Activated CD8-positive, alpha-beta memory T cell treated with anti-CD3 and anti-CD28 coated beads, Interleukin-2, amount 10 ng/mL, durations not matched to agents 7 days and 5 days (primary cell): Measurements from ENCODE around the gene PRXL2C. TPM values are rescaled to one million over a fixed set of nuclear protein-coding genes. Genes with fewer than 3 reads are reported as not detected.
"Not testable (repeated sequence)": the region's sequence is repeated elsewhere in the genome, so short reads cannot be mapped to it uniquely, and the experiment has no call there.

Experiments used
- ATAC-seq: fragments of 150-1000 bp; cut with Tn5 transposase; one replicate; pipeline ENCODE4 v1.10.0; 2021; ENCODE audit warnings: moderate library complexity
- CTCF ChIA-PET: fragments of 350-600 bp; sonication (Branson Sonifier 250); formaldehyde crosslinking; loops from one replicate; lab custom pipeline; 2021; ENCODE audit warnings: antibody characterized with exemption; lab: Charles Lee
- DNase-seq: peaks from one replicate; pipeline ENCODE4 v3.0.0-alpha.2; 2020
- H3K27ac Mint-ChIP-seq: one replicate; pipeline ENCODE4 v1.8.0; 2021; ENCODE audit warnings: mild to moderate bottlenecking, mixed read lengths
- H3K27me3 Mint-ChIP-seq: one replicate; pipeline ENCODE4 v1.8.0; 2021; ENCODE audit warnings: mixed read lengths
- H3K36me3 Mint-ChIP-seq: one replicate; pipeline ENCODE4 v1.8.0; 2021; ENCODE audit warnings: mild to moderate bottlenecking, mixed read lengths
- H3K4me1 Mint-ChIP-seq: one replicate; pipeline ENCODE4 v1.8.0; 2021; ENCODE audit warnings: mixed read lengths
- H3K4me3 Mint-ChIP-seq: one replicate; pipeline ENCODE4 v1.8.0; 2021; ENCODE audit warnings: mild to moderate bottlenecking, moderate library complexity, mixed read lengths
- H3K9me3 Mint-ChIP-seq: one replicate; pipeline ENCODE4 v1.8.0; 2022; ENCODE audit warnings: low read depth, mixed read lengths
- total RNA-seq, 2 experiments: library from RNA; stranded (reverse); gene quantifications; one replicate each; pipeline ENCODE4 v1.2.3, GENCODE V29; 2021

The PRXL2C gene
- total RNA-seq, 2 experiments from 2014 or later = 7.0 to 10.0 TPM

DNA sequence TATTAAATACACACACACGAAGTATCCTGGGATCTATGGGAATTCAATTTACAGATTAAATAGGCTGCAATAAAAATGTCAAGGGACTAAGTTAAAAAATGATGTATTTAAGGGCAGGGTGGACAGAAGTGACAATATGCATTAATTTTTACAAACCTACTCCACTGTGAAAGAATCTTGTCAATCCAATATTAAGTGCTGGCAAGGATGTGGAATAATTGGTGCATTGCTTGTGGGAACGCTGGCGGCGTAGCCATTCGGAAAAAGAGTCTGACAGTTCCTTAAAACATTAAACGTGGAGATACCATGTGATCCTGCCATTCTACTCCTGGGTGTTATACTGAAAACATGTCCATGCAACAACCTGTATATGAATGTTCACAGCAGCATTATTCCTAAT, 39.7 kb downstream of the PRXL2C start:
- Mint-ChIP-seq H3K36me3 (no peaks in the 10 kb centered on the region), H3K9me3 (no peaks in the 10 kb centered on the region), H3K4me3 (no peak overlapping the region), H3K4me1 (peaks cover 6% of the 10 kb centered on the region), H3K27me3 (peaks cover 71% of the 10 kb centered on the region), H3K27ac (no peak overlapping the region)
- ATAC-seq (no peak), DNase-seq (no peak)
- CTCF ChIA-PET = no interaction called here

DNA sequence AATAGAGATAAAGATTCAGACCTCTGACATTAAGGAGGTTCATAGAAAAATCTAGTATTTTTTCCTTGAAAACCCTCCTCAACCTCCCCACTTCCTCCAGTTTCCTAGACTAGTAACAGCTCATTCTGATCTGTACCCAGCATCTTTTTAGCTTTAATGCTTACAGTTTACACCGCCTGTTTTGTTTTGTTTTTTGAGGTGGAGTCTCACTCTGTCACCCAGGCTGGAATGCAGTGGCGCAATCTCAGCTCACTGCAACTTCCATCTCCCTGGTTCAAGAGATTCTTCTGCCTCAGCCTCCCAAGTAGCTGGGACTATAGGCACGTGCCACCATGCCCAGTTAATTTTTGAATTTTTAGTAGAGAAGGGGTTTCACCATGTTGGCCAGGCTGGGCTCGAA, 40.5 kb downstream of the PRXL2C start:
- H3K9me3 Mint-ChIP-seq, ATAC-seq, H3K36me3 Mint-ChIP-seq, H3K27ac Mint-ChIP-seq, DNase-seq, H3K4me1 Mint-ChIP-seq, CTCF ChIA-PET, H3K4me3 Mint-ChIP-seq: not testable (repeated sequence)
- peaks cover 67% of the 10 kb centered on the region for H3K27me3 Mint-ChIP-seq

DNA sequence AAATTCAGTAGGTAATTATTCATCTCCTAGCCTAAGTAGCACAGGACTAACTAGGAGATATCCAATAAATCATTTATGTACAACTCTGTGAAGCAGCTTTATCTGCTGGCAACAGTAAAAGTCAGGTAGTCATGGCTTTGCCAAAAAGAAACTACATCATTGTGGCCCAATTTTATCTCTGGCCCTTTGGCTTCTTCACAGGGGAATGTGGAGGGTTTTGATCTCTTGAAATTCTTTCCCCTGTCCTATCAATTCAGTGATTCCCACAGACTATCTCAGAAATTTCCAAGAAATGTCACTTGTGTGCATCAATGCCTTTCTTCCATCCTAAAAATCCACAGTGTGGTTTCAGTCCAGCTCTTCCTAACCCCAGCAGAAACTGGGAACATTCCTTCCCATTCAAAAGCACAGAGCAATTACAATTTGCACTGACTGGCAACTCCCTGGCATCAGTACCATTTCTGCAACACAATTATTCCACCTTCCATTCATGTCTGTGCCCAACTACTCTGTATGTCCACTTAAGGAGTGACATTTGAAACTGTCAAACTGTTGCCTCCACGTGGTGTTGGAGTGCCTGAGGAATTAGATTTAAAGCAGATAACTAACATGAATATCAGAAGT, 42.0 kb downstream of the PRXL2C start:
- Mint-ChIP-seq H3K36me3 (no peaks in the 10 kb centered on the region), H3K27ac (no peak overlapping the region), H3K27me3 (peaks cover 73% of the 10 kb centered on the region), H3K4me1 (peaks cover 2% of the 10 kb centered on the region), H3K9me3 (no peaks in the 10 kb centered on the region), H3K4me3 (no peak overlapping the region)
- CTCF ChIA-PET = no interaction called here
- DNase-seq = no peak
- no peak for ATAC-seq

DNA sequence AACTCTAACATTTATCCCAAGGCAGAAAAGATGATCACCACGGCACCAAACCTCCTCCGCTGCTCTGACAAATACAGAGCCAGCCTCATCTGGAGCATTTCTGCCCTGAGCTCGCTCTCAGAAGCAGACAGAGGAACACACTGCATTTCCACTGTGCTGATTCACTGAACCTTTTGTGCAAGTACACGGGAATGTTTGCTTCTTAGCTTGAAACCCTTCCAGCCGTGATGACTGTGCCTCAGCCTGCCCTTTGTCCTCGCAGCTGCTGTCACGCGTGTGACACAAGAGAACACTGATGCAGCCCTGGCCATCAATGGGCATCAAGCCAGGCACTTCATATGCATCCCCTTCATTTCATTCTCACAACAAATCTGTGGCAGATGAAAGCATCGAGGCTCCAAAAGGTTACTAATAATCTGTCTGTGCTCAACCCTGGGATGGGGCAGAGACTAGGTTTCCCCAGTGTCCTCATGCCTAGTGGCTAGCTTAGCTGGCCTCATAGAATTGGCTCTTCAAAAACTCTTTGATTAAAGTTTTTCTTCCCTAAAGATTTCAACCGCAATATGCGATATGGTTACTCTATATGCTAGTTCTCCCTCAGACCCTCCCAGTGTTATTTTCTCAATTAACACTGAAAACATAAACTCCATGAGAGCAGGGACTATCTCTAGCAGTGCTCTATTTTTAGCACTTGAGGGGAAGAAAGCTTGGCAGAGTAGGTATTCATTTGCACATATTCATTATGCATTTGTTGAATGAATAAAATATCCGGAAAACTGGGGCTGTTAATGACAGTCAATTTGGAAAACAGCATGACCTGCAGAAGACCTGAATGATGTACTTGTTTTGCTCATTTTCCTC, 42.8 kb downstream of the PRXL2C start:
- H3K9me3 Mint-ChIP-seq = no peaks in the 10 kb centered on the region
- no peak overlapping the region for H3K27ac Mint-ChIP-seq
- peaks cover 2% of the 10 kb centered on the region for H3K4me1 Mint-ChIP-seq
- CTCF ChIA-PET = interaction anchor here (0.8 kb wide), 1 partner anchor 9 kb away, joined by 3 read pairs; no protein-coding TSS in a partner anchor
- no peak for DNase-seq
- ATAC-seq = no peak
- no peaks in the 10 kb centered on the region for H3K36me3 Mint-ChIP-seq
- peaks cover 65% of the 10 kb centered on the region for H3K27me3 Mint-ChIP-seq
- H3K4me3 Mint-ChIP-seq = no peak overlapping the region

DNA sequence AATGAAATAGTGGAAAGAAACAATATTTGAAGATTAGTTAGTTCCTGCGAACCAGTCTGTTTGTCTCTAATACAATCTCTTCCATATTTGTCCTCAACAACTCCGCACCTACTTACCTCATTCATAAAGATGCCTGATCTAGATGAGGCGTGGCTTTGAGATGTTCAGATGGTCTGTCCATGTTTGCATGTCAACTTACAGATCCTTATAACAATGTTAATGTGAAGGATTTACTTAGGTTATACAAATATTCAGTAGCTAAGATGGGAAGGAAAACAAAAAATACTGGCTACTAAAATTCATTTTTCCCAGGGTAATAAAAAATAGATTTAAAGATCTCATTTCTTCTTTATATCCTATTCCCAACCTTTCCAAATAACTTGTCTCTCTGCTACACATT, 43.8 kb downstream of the PRXL2C start:
- CTCF ChIA-PET = interaction anchor here (0.8 kb wide), 1 partner anchor 10 kb away, joined by 3 read pairs; no protein-coding TSS in a partner anchor

DNA sequence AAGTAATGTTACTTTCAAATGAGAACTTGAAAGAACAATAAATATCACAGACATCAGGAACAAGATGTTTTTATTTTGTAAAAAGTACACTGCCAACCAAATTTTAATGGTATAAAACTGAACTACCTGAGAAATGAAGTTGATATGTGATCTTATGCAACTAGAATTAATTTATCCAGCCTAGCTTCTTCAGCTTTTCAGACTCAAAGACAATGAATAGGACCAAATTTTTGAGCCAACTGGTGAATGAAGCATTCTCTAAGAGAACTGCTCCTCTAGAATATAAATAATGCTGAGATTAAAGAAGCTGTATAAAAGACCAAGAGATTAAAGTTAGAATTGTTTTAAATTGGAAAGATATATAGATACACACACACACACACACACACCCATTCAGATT, 45.4 kb downstream of the PRXL2C start:
- H3K36me3 Mint-ChIP-seq = no peaks in the 10 kb centered on the region
- ATAC-seq = no peak
- H3K4me1 Mint-ChIP-seq = peaks cover 2% of the 10 kb centered on the region
- H3K27me3 Mint-ChIP-seq = peaks cover 51% of the 10 kb centered on the region
- no peak overlapping the region for H3K27ac Mint-ChIP-seq
- DNase-seq = no peak
- H3K4me3 Mint-ChIP-seq = no peak overlapping the region
- no peaks in the 10 kb centered on the region for H3K9me3 Mint-ChIP-seq
- CTCF ChIA-PET = no interaction called here

More for the DNA sequence above, 43.8 kb downstream of the PRXL2C start:
- H3K9me3 Mint-ChIP-seq = no peaks in the 10 kb centered on the region
- H3K4me1 Mint-ChIP-seq = peaks cover 2% of the 10 kb centered on the region
- peaks cover 58% of the 10 kb centered on the region for H3K27me3 Mint-ChIP-seq
- DNase-seq = no peak
- no peak overlapping the region for H3K4me3 Mint-ChIP-seq
- no peak for ATAC-seq
- H3K27ac Mint-ChIP-seq = no peak overlapping the region
- no peaks in the 10 kb centered on the region for H3K36me3 Mint-ChIP-seq

DNA sequence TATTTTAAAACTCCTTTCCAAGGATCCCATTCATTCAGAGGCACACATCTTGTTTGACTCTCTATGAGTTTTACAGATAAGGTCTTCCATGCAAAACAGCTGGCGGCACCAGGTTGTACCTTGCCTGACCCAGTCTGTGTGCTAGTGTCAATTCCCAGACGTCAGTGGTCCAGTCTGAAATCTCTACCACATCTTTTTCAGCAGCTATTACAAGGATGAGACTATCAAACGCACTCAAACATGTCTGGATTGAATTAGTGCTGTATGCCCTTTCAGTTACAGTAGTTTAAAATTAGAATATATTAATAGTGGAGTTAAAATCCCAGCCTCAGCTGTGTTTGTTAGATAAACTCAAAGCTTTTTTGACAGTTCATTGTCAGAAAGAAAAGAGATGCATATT, 47.1 kb downstream of the PRXL2C start:
- Mint-ChIP-seq H3K27me3 (peaks cover 40% of the 10 kb centered on the region), H3K27ac (no peak overlapping the region), H3K36me3 (no peaks in the 10 kb centered on the region), H3K9me3 (no peaks in the 10 kb centered on the region), H3K4me1 (peaks cover 2% of the 10 kb centered on the region), H3K4me3 (no peak overlapping the region)
- DNase-seq (no peak), ATAC-seq (no peak)
- CTCF ChIA-PET = no interaction called here

DNA sequence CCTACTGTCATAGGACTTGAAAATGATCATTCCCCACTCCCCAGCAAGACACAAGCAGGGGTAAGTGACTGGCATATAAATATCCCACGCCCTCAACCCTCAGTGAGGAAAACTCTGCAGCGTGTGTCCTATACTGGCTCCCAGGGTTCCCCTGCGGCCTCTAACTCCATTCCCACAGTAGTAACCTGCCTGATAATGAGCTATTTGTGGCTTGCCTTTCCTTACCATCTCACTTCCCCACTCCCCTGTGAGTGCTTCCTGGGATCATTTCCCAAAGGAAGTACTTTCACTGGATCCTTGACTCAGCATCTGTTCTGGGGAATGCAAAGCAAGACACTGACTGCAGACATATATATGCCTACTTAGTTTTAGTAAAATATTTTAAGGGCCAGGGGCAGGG, 49.8 kb downstream of the PRXL2C start:
- Mint-ChIP-seq H3K4me1 (no peaks in the 10 kb centered on the region), H3K27me3 (peaks cover 20% of the 10 kb centered on the region), H3K36me3 (no peaks in the 10 kb centered on the region), H3K27ac (no peak overlapping the region), H3K4me3 (no peak overlapping the region), H3K9me3 (no peaks in the 10 kb centered on the region)
- ATAC-seq = no peak
- no peak for DNase-seq
- CTCF ChIA-PET = no interaction called here

DNA sequence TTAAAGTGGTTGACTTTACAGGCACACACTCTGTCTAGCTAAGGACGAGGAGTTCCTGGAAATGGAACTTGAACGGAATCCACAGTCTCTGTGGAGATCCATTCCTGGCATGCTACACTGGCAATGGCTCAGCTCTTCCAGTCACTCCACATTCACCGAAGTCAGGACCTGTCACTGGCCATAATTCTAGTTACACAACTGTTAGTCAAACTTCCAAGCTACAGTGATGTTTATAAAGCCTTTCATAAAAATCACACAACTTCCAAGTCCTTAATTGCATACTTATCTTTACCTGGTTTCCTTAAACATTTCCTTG, 51.2 kb downstream of the PRXL2C start:
- H3K36me3 Mint-ChIP-seq = no peaks in the 10 kb centered on the region
- DNase-seq = no peak
- no peak overlapping the region for H3K4me3 Mint-ChIP-seq
- ATAC-seq = no peak
- no peak overlapping the region for H3K27ac Mint-ChIP-seq
- H3K4me1 Mint-ChIP-seq = no peaks in the 10 kb centered on the region
- peaks cover 11% of the 10 kb centered on the region for H3K27me3 Mint-ChIP-seq
- H3K9me3 Mint-ChIP-seq = no peaks in the 10 kb centered on the region
- CTCF ChIA-PET = no interaction called here

DNA sequence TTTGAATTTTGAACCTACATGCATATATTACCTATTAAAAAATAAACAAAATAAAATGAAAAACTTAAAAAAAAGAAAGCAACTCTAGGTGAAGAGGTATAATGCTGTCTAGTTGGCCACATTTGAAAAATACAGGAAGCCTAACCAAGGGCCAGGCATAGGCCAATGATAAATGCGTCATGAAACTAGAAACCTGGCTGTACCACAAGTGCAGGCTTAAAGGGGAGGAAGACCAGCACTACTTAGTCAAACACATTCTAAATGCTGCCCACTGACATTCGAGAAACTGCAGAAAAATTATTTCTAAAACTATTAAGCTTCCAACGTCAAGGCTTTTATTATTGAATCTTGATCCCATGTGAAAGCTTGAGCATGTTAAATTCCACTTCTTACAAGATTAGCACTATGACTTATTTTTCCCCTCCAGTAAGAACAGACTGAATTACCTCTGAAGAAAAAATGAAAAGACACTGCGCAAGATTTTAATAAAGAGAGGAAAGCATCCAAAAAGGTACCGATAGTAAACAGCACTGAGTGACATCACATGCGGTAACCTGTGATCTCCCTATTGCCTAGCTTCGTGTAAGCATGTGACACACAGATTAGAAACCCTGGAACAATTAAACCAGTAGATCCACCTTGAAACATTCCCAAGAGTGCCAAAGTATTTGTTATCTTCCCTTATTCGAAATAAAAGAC, 51.7 kb downstream of the PRXL2C start:
- Mint-ChIP-seq H3K27me3 (peaks cover 7% of the 10 kb centered on the region), H3K9me3 (no peaks in the 10 kb centered on the region), H3K4me1 (no peaks in the 10 kb centered on the region), H3K27ac (no peak overlapping the region), H3K4me3 (no peak overlapping the region), H3K36me3 (no peaks in the 10 kb centered on the region)
- ATAC-seq = no peak
- DNase-seq = no peak
- CTCF ChIA-PET = no interaction called here

DNA sequence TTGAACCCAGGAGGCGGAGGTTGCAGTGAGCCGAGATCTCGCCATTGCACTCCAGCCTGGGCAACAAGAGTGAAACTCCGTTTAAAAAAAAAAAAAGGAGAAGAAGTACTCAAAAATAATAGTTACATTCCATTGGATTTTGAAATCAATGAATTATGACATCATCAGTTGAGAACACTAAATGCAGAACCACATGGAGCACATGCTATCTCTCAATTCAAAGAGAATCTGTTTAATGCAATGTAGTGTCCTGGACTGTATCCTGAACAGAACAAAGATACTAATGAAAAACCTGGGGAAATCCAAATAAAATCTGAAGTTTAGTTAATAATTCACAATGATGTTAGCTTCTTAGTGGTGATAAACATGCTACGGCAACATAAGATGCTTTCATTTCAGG, 55.8 kb downstream of the PRXL2C start:
- no peak for DNase-seq
- no peak overlapping the region for H3K4me3 Mint-ChIP-seq
- no peaks in the 10 kb centered on the region for H3K4me1 Mint-ChIP-seq
- H3K27ac Mint-ChIP-seq = no peak overlapping the region
- ATAC-seq = no peak
- H3K36me3 Mint-ChIP-seq = no peaks in the 10 kb centered on the region
- no peaks in the 10 kb centered on the region for H3K9me3 Mint-ChIP-seq
- H3K27me3 Mint-ChIP-seq = peaks cover 3% of the 10 kb centered on the region
- CTCF ChIA-PET = no interaction called here

DNA sequence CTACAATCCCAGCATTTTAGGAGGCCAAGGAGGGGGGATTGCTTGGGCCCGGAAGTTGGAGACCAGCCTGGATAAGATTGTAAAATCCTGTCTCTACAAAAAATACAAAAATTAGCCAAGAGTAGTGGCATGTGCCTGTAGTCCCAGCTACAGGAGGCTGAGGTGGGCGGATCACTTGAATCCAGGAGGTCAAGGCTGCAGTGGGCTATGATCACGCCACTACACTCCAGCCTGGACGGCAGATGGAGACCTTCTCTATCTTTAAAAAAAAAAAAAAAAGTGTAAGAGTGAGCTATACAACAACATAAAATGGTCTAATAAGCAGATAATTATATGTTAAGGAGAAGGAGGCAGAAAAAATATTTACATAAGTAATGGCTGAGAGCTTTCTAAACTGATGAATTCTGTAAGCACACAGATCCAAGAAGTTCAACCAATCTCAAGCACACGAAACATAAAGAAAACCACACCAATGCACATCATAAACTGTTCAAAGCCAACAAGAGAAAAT, 58.5 kb downstream of the PRXL2C start:
- Mint-ChIP-seq H3K27ac (no peak overlapping the region), H3K4me1 (no peaks in the 10 kb centered on the region), H3K4me3 (no peak overlapping the region), H3K9me3 (no peaks in the 10 kb centered on the region), H3K27me3 (peaks cover 5% of the 10 kb centered on the region), H3K36me3 (no peaks in the 10 kb centered on the region)
- DNase-seq (no peak), ATAC-seq (no peak)
- CTCF ChIA-PET = no interaction called here
